GM21825 (cell line): ENCODE measurements around the gene PIK3CG.
"Not testable (repeated sequence)": the region's sequence is repeated elsewhere in the genome, so short reads cannot be mapped to it uniquely, and the experiment has no call there.

Experiments used
- ATAC-seq: cut with Tn5 transposase; IDR thresholded peaks from one replicate; pipeline ENCODE4 v1.9.1; 2021; ENCODE audit warnings: mild to moderate bottlenecking, moderate library complexity; ENCODE audit not compliant: unreplicated experiment

The PIK3CG gene

GRCh38 chr7:106885652-106886051 lies 20.6 kb downstream of the PIK3CG start:
- no peak for ATAC-seq

- ATAC-seq, result peak; percentile 69
Measured at GRCh38 chr7:106887421-106887820, 22.3 kb downstream of the PIK3CG start.

GRCh38 chr7:106888204-106888603 lies 23.1 kb downstream of the PIK3CG start:
- ATAC-seq, result no peak

- ATAC-seq, result no peak
Measured at GRCh38 chr7:106890952-106891351, 25.9 kb downstream of the PIK3CG start.

- no peak for ATAC-seq
Measured at GRCh38 chr7:106891548-106892410, 26.7 kb downstream of the PIK3CG start.

- no peak for ATAC-seq
Measured at GRCh38 chr7:106893591-106893990, 28.5 kb downstream of the PIK3CG start.

GRCh38 chr7:106895246-106895864 lies 30.3 kb downstream of the PIK3CG start:
- peak; percentile 96 for ATAC-seq

GRCh38 chr7:106896231-106896630 lies 31.1 kb downstream of the PIK3CG start:
- ATAC-seq, result no peak

- ATAC-seq, result not testable (repeated sequence)
Measured at GRCh38 chr7:106897553-106897952, 32.5 kb downstream of the PIK3CG start.

GRCh38 chr7:106898967-106899366 lies 33.9 kb downstream of the PIK3CG start:
- ATAC-seq, result not testable (repeated sequence)

- no peak for ATAC-seq
Measured at GRCh38 chr7:106901828-106902441, 36.9 kb downstream of the PIK3CG start.

- ATAC-seq, result no peak
Measured at GRCh38 chr7:106905734-106906133, 40.7 kb downstream of the PIK3CG start.

GRCh38 chr7:106911959-106912358 lies 46.9 kb downstream of the PIK3CG start:
- no peak for ATAC-seq

- no peak for ATAC-seq
Measured at GRCh38 chr7:106914018-106914607, 49.0 kb downstream of the PIK3CG start.

GRCh38 chr7:106915407-106915806 lies 50.3 kb downstream of the PIK3CG start:
- no peak for ATAC-seq

- ATAC-seq, result peak; percentile 83
Measured at GRCh38 chr7:106915873-106916272, 50.8 kb downstream of the PIK3CG start.

- no peak for ATAC-seq
Measured at GRCh38 chr7:106916679-106917078, 51.6 kb downstream of the PIK3CG start.

- no peak for ATAC-seq
Measured at GRCh38 chr7:106918991-106919390, 53.9 kb downstream of the PIK3CG start.

GRCh38 chr7:106924468-106924867 lies 59.4 kb downstream of the PIK3CG start:
- ATAC-seq, result not testable (repeated sequence)

- no peak for ATAC-seq
Measured at GRCh38 chr7:106926892-106927291, 61.8 kb downstream of the PIK3CG start.

- no peak for ATAC-seq
Measured at GRCh38 chr7:106927536-106927935, 62.5 kb downstream of the PIK3CG start.
